HEK293T (cell line): ENCODE measurements around the gene ROS1.
"Not testable (repeated sequence)": the region's sequence is repeated elsewhere in the genome, so short reads cannot be mapped to it uniquely, and the experiment has no call there.

Experiments
- CTCF ChIA-PET: fragments of 350-600 bp; formaldehyde crosslinking; extraction: SDS; loops from one replicate; lab custom pipeline; 2021; ENCODE audit warnings: antibody characterized with exemption, inconsistent platforms; lab: Yijun Ruan, JAX
- POLR2A ChIA-PET: fragments of 350-600 bp; formaldehyde crosslinking; extraction: SDS; loops from one replicate; lab custom pipeline; 2020; ENCODE audit warnings: antibody characterized with exemption, inconsistent platforms; lab: Yijun Ruan, JAX
- DNase-seq: peaks from one replicate; pipeline ENCODE4 v3.0.0; 2012; ENCODE audit warnings: mixed read lengths; ENCODE audit errors: extremely low spot score
- ARNT ChIP-seq: fragments of 450-650 bp; IDR thresholded peaks from 2 replicates; pipeline ENCODE4 v1.6.1; 2017; ENCODE audit warnings: mild to moderate bottlenecking
- BHLHE40 ChIP-seq: fragments of 450-650 bp; IDR thresholded peaks from 2 replicates; pipeline ENCODE4 v1.6.1; 2016; ENCODE audit warnings: mild to moderate bottlenecking, moderate library complexity, borderline replicate concordance
- CTBP1 ChIP-seq: fragments of 450-650 bp; IDR thresholded peaks from 2 replicates; pipeline ENCODE4 v1.6.1; 2016; ENCODE audit warnings: borderline replicate concordance
- ELF4 ChIP-seq: fragments of 450-650 bp; IDR thresholded peaks from 2 replicates; pipeline ENCODE4 v1.6.1; 2017; ENCODE audit warnings: antibody characterized with exemption
- FOXA1 ChIP-seq: fragments of 450-650 bp; IDR thresholded peaks from 2 replicates; pipeline ENCODE4 v1.6.1; 2016; ENCODE audit warnings: mild to moderate bottlenecking
- FOXK2 ChIP-seq: fragments of 450-650 bp; IDR thresholded peaks from 2 replicates; pipeline ENCODE4 v1.6.1; 2016; ENCODE audit warnings: mild to moderate bottlenecking
- FOXM1 ChIP-seq: fragments of 450-650 bp; IDR thresholded peaks from 2 replicates; pipeline ENCODE4 v1.6.1; 2017; ENCODE audit warnings: mild to moderate bottlenecking, borderline replicate concordance
- HDGF ChIP-seq: fragments of 450-650 bp; IDR thresholded peaks from 2 replicates; pipeline ENCODE4 v1.6.1; 2017; ENCODE audit warnings: antibody characterized with exemption, borderline replicate concordance
- L3MBTL2 ChIP-seq: fragments of 450-650 bp; conservative IDR thresholded peaks from 2 replicates; pipeline ENCODE4 v1.6.1; 2016; ENCODE audit warnings: mild to moderate bottlenecking
- LEF1 ChIP-seq: fragments of 450-650 bp; IDR thresholded peaks from 2 replicates; pipeline ENCODE4 v1.6.1; 2017; ENCODE audit warnings: mild to moderate bottlenecking, borderline replicate concordance
- NFRKB ChIP-seq: fragments of 450-650 bp; IDR thresholded peaks from 2 replicates; pipeline ENCODE4 v1.6.1; 2016; ENCODE audit warnings: mild to moderate bottlenecking, moderate library complexity
- SP1 ChIP-seq: fragments of 450-650 bp; IDR thresholded peaks from 2 replicates; pipeline ENCODE4 v1.6.1; 2017
- SUZ12 ChIP-seq: fragments of 450-650 bp; IDR thresholded peaks from 2 replicates; pipeline ENCODE4 v1.6.1; 2016; ENCODE audit warnings: mild to moderate bottlenecking
- TARDBP ChIP-seq: fragments of 450-650 bp; IDR thresholded peaks from 2 replicates; pipeline ENCODE4 v1.6.1; 2016
- ZNF384 ChIP-seq: fragments of 450-650 bp; IDR thresholded peaks from 2 replicates; pipeline ENCODE4 v1.6.1; 2016
- TF ChIP-seq, protein P1 (sequence below): fragments of 450-650 bp; IDR thresholded peaks from 2 replicates; pipeline ENCODE4 v1.6.1; 2016

ROS1 gene

DNA sequence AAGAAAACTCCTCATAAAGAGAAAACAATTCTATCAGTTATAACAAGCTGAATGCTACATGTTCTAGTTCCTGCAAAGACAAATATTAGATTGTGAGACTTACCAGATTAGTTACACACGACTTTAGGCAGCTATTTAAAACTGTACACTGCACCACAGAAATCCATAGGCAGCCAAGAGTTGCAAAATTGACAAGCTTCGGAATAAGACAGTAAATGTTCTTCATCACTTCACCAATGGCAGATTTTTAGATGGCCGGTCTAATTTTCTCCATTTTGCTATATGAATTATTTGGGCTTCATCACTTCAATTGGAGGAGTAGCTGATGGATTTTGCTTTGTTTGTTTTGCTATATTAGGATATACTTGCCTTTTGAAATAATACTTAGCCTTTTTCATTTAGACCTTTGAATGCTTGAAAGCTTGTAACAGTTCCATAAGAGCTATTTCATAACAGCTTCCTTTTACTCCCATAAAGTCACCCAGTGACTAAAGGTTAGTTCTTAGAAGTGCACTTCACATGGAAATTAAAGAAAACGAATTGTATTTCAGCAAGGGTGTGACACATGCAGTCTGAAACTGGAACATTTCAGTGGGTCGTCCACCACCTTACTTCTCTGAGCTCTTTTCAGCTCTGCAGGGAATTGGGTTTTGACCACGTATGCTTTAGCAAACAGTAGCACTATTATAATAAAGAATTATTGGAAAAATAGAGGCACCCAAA lies at the start of gene ROS1:
TSS of gene ROS1 (minus strand) at position 512 of the 723 bp plus-strand sequence. CDS start at position 226, 286 bp downstream.
- ChIA-PET CTCF (interaction anchor here (0.8 kb wide), 1 partner anchor 14 kb away, joined by 3 read pairs; no protein-coding TSS in a partner anchor), POLR2A (interaction anchor here (0.8 kb wide), 1 partner anchor 177 kb away, joined by 3 read pairs; the partner anchor contains the start of gene GOPC)
- TF ChIP-seq HDGF, result no peak
- TF ChIP-seq FOXA1, result no peak
- DNase-seq, result no peak

DNA sequence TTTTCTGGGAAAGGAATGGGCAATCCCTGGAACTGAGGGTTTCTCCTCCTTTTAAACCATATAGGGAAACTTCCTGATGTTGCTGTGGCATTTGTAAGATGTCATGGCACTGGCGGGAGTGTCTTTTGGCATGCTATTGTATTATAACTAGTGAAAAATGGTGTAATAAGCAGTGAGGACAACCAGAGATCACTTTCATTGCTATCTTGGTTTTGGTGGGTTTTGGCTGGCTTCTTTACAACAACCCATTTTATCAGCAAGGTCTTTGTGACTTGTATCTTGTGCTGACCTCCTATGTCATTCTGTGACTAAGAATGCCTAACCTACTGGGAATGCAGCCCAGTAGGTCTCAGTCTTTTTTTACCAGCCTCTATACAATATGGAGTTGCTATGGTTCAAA lies 47.7 kb upstream of the ROS1 start:
- DNase-seq, result no peak
- POLR2A ChIA-PET, result no interaction called here
- TF ChIP-seq ELF4 (no peak), NFRKB (no peak), FOXA1 (no peak), FOXK2 (no peak), SP1 (no peak), CTBP1 (no peak), BHLHE40 (no peak), ZNF384 (no peak), FOXM1 (no peak), L3MBTL2 (no peak), LEF1 (no peak), ARNT (no peak), TARDBP (no peak), HDGF (no peak), SUZ12 (no peak)
- TF ChIP-seq, protein P1, sequence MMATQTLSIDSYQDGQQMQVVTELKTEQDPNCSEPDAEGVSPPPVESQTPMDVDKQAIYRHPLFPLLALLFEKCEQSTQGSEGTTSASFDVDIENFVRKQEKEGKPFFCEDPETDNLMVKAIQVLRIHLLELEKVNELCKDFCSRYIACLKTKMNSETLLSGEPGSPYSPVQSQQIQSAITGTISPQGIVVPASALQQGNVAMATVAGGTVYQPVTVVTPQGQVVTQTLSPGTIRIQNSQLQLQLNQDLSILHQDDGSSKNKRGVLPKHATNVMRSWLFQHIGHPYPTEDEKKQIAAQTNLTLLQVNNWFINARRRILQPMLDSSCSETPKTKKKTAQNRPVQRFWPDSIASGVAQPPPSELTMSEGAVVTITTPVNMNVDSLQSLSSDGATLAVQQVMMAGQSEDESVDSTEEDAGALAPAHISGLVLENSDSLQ, result no peak
- CTCF ChIA-PET, result no interaction called here

DNA sequence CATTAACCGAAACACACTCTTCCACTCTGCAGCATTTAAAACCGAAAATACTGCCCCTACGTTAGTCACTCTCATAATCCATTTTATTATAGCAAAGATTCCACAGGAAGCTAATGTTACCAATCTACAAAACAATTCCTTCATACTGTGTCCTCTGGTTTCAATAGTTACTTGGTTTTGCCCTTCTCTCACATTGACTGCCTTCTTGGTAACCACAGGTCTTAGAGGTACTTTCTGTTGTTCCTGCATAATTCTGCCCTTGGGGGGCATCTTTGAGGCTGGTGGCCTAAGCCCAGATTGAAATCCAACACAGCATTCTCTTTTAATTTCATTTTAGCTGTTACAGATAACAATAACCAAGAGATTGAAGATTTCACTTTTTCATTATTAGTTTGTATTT lies 46.9 kb upstream of the ROS1 start:
- ChIA-PET CTCF (no interaction called here), POLR2A (no interaction called here)
- TF ChIP-seq SUZ12, result no peak
- TF ChIP-seq ZNF384, result no peak
- TF ChIP-seq, protein P1, result no peak
- no peak for TF ChIP-seq FOXM1
- TF ChIP-seq SP1, result no peak
- TF ChIP-seq FOXK2, result no peak
- TF ChIP-seq HDGF, result no peak
- TF ChIP-seq NFRKB, result no peak
- no peak for TF ChIP-seq LEF1

DNA sequence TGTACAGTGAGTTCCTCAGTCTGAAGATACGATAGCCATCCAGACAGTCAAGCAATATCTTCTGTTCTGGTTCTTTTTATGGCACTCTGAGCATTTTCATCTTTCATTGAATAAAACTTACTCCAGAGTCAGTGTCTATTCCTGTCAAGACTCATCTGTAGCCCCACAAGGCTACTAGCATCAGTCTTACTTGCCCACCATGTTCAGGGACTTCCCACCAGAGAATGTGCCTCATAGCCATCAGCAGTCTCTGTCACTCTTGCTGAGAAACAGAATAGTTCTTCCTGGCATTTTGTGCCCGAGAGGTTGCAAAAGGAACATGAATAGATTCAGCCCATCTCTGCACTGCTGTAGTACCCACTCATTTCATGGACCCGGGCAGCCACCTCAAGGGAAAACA lies 44.0 kb upstream of the ROS1 start:
- POLR2A ChIA-PET, result no interaction called here
- CTCF ChIA-PET, result no interaction called here
- DNase-seq, result no peak
- TF ChIP-seq FOXA1 (no peak), FOXK2 (no peak), ARNT (no peak), ZNF384 (no peak), SUZ12 (no peak), FOXM1 (no peak)

More for the DNA sequence above, 46.9 kb upstream of the ROS1 start:
- DNase-seq, result no peak

DNA sequence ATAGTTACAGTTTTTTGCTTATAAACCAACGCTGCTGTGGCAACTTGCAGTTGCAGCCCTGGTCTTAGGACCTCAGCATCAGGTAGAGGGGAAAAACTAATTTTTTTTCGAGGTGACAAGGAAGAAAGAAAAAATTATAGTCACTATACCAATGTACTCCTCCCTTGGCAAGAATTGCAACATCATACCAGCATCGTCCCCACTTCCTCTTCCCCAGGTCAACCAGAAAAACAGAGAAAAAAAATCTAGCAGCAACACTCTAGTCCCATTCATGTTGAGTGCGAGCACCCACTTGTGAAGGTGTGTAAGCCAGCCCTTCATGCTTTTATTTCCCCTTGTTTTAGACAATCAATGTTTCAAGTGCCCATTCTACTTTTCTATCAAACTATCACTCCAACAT lies 43.6 kb upstream of the ROS1 start:
- TF ChIP-seq, protein P1, result no peak
- no peak for TF ChIP-seq FOXA1
- TF ChIP-seq L3MBTL2, result no peak
- TF ChIP-seq LEF1, result no peak
- TF ChIP-seq FOXM1, result no peak
- TF ChIP-seq FOXK2, result no peak
- no peak for TF ChIP-seq ARNT
- TF ChIP-seq CTBP1, result no peak
- TF ChIP-seq ZNF384, result no peak
- no peak for TF ChIP-seq NFRKB
- TF ChIP-seq BHLHE40, result no peak
- no peak for TF ChIP-seq SP1
- no peak for DNase-seq
- ChIA-PET CTCF (no interaction called here), POLR2A (no interaction called here)

DNA sequence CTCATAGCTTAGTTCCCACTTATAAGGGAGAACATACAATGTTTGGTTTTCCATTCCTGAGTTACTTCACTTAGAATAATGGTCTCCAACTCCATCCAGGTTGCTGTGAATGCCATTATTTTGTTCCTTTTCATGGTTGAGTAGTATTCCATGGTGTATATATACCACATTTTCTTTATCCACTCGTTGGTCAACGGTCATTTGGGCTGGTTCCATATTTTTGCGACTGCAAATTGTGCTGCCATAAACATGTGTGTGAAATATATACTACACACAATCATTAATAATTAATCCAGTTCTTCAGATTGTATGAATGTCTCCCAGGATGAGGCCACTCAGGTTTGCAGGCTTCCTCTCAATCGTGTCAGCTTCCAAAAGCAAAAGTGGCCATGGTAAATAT lies 42.8 kb upstream of the ROS1 start:
- DNase-seq, POLR2A ChIA-PET, CTCF ChIA-PET: not testable (repeated sequence)

DNA sequence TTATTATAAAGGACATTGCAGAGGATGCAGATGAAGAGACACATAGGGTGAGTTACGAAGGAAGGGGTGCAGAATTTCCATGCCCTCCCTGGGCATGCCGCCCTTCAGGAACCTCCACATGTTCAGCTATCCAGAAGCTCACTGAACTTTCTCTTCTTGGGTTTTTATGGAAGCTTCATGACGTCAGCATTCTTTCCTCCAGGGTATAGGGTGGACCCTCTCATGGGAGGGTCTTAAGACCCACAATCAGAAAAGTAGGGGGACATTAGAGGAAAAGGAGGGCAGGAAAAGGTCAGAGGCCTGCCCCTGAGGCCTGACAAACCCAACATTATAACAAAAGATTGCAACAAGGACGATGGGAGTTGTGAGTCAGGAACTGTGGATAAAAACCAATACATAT lies 42.1 kb upstream of the ROS1 start:
- DNase-seq, result no peak
- ChIA-PET POLR2A (interaction anchor here (1.0 kb wide), 1 partner anchor 12 kb away, joined by 3 read pairs; no protein-coding TSS in a partner anchor), CTCF (no interaction called here)
- TF ChIP-seq L3MBTL2, result no peak
- no peak for TF ChIP-seq ELF4
- no peak for TF ChIP-seq CTBP1
- TF ChIP-seq LEF1, result no peak
- no peak for TF ChIP-seq SUZ12
- no peak for TF ChIP-seq FOXK2
- no peak for TF ChIP-seq FOXA1
- TF ChIP-seq FOXM1, result no peak
- TF ChIP-seq, protein P1, result no peak
- TF ChIP-seq SP1, result no peak
- no peak for TF ChIP-seq BHLHE40
- no peak for TF ChIP-seq HDGF
- TF ChIP-seq ZNF384, result no peak
- TF ChIP-seq NFRKB, result no peak
- TF ChIP-seq TARDBP, result no peak
- no peak for TF ChIP-seq ARNT
